ENCODE results near the gene SUMO3.

DNA sequence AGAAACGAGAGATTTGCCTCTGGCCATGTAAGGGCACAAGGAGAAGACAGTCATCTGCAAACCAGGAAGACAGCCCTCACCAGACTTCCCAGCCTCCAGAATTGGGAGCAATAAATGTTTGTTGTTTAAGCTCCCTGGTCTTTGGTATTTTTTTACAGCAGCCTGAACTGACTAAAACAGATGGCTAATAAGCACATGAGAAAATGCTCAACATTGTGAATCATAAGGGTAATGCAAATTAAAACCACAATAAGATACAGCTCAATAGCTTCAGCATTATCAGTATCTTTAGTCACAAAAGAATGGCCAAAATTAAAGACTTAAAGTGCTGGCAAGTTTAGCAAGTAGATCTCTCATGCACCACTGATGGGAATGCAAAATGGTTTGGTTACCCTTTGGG lies 28.0 kb downstream of the SUMO3 start:
- TF ChIP-seq CTCF (IDR thresholded peaks at IDR 0.05): no peak
- TF ChIP-seq ATF2 (CRISPR knock-in tag; IDR thresholded peaks at IDR 0.05; ENCODE audit: borderline replicate concordance, low read depth): no peak
- TF ChIP-seq FOXK1 (CRISPR knock-in tag; IDR thresholded peaks at IDR 0.05): no peak
- TF ChIP-seq, protein P1, sequence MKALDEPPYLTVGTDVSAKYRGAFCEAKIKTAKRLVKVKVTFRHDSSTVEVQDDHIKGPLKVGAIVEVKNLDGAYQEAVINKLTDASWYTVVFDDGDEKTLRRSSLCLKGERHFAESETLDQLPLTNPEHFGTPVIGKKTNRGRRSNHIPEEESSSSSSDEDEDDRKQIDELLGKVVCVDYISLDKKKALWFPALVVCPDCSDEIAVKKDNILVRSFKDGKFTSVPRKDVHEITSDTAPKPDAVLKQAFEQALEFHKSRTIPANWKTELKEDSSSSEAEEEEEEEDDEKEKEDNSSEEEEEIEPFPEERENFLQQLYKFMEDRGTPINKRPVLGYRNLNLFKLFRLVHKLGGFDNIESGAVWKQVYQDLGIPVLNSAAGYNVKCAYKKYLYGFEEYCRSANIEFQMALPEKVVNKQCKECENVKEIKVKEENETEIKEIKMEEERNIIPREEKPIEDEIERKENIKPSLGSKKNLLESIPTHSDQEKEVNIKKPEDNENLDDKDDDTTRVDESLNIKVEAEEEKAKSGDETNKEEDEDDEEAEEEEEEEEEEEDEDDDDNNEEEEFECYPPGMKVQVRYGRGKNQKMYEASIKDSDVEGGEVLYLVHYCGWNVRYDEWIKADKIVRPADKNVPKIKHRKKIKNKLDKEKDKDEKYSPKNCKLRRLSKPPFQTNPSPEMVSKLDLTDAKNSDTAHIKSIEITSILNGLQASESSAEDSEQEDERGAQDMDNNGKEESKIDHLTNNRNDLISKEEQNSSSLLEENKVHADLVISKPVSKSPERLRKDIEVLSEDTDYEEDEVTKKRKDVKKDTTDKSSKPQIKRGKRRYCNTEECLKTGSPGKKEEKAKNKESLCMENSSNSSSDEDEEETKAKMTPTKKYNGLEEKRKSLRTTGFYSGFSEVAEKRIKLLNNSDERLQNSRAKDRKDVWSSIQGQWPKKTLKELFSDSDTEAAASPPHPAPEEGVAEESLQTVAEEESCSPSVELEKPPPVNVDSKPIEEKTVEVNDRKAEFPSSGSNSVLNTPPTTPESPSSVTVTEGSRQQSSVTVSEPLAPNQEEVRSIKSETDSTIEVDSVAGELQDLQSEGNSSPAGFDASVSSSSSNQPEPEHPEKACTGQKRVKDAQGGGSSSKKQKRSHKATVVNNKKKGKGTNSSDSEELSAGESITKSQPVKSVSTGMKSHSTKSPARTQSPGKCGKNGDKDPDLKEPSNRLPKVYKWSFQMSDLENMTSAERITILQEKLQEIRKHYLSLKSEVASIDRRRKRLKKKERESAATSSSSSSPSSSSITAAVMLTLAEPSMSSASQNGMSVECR (CRISPR knock-in tag; IDR thresholded peaks at IDR 0.05; ENCODE audit: borderline replicate concordance): no peak
- TF ChIP-seq SP1 (CRISPR knock-in tag; conservative IDR thresholded peaks at IDR 0.05): no peak
- no peak for TF ChIP-seq ZNF416 (CRISPR knock-in tag; IDR thresholded peaks at IDR 0.05)
